ENCODE data around the gene ZDHHC18. TPM values are rescaled to one million over a fixed set of nuclear protein-coding genes. Genes with fewer than 3 reads are reported as not detected.

Gene ZDHHC18
- total RNA-seq, 4 donors from 2014 or later: 14.1 to 28.4 (median 18.8) TPM

DNA sequence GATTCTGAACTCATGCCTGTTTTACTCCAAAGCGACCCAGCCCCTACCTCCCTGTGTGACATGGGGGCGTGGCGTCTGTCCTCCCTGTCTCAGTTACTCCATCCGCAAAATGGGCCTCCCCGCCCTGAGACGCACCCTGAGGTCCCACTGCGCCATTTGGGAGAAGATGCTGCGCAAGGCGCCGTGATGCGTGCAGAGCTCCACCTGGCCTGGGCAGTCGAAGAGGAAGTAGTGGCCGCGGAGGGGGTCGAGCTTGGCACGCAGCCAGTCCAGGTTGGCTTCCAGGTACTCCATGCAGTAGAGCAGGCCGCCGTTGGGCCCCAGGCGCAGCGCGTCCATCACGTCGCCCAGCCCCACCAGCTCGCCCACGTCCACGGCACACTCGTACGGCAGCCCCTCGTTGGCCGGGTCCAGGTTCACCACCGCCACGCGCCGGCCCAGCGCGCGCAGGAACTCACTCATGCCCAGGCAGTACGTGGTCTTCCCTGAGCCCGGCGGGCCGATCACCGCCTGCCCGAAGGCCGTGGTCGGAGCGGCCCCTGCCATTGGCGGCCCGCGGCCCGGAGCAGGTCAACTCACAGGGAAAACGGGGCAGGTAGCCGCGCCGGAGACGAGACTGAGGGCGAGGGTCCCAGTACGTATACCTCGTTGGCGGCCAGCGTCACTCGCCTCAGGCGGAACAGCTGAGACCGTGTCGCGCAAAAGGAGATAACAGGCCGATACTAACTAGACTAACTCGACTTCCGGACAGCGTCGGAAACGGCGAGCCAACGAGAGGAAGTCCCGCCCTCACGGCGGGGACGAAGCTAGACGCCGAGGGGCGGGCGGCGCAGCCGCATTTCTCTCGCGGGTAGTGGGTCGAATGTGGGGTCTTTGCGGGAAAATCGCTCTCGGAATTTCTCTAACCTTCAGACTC is 63.3 kb downstream of the ZDHHC18 start, which contains the start of gene GPN2:
Gene GPN2, minus strand, starts transcription at position 733 of the 916 bp plus-strand sequence. Its CDS starts 187 bp downstream, at position 546.
- peak within 1 kb of the TSS; percentile 72 for H3K4me3 ChIP-seq (ENCODE audit: low read depth, poor library complexity, severe bottlenecking)
- 1% methylated on average over 37 to 66 of the region's 89 CpGs for WGBS, 2 donors
- intact Hi-C loops (cut with DNase I; ENCODE audit: low total_unique reads): loop anchor here (5.0 kb wide), 1 partner anchor 93 kb away; no protein-coding TSS in a partner anchor
- peak; percentile 73 to 94 for DNase-seq (ENCODE audit: low spot score in 2 of 2)
- TF ChIP-seq, protein P1, sequence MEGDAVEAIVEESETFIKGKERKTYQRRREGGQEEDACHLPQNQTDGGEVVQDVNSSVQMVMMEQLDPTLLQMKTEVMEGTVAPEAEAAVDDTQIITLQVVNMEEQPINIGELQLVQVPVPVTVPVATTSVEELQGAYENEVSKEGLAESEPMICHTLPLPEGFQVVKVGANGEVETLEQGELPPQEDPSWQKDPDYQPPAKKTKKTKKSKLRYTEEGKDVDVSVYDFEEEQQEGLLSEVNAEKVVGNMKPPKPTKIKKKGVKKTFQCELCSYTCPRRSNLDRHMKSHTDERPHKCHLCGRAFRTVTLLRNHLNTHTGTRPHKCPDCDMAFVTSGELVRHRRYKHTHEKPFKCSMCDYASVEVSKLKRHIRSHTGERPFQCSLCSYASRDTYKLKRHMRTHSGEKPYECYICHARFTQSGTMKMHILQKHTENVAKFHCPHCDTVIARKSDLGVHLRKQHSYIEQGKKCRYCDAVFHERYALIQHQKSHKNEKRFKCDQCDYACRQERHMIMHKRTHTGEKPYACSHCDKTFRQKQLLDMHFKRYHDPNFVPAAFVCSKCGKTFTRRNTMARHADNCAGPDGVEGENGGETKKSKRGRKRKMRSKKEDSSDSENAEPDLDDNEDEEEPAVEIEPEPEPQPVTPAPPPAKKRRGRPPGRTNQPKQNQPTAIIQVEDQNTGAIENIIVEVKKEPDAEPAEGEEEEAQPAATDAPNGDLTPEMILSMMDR (IDR thresholded peaks at IDR 0.05): no peak
- no peak for TF ChIP-seq POLR2A (IDR thresholded peaks at IDR 0.05)

DNA sequence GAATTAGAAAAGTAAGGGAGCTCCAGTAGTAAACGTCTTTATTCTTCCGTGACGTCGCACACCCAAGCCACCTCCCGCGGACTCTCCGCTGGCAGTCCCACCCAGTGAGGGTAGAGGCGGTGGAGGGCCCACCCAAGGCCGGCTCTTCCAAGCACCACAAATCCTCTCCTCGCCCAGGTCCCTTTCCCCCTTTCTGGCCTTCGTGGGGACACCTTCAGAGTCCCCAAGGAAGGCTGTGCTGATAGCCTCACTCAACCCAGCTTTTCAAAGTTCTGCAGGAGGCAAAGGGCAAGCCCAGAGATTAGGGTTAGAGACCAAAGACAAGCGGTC is 63.9 kb downstream of the ZDHHC18 start:
- intact Hi-C loops (cut with DNase I; ENCODE audit: low total_unique reads): no loop called here
- no peak for DNase-seq (ENCODE audit: low spot score in 2 of 2)
- 2 to 3% methylated on average over 12 of the region's 12 CpGs for WGBS, 2 donors
- TF ChIP-seq, protein P1 (IDR thresholded peaks at IDR 0.05): no peak
- no peak for TF ChIP-seq POLR2A (IDR thresholded peaks at IDR 0.05)
- peak overlapping the region; percentile 72 for H3K4me3 ChIP-seq (ENCODE audit: low read depth, poor library complexity, severe bottlenecking)

DNA sequence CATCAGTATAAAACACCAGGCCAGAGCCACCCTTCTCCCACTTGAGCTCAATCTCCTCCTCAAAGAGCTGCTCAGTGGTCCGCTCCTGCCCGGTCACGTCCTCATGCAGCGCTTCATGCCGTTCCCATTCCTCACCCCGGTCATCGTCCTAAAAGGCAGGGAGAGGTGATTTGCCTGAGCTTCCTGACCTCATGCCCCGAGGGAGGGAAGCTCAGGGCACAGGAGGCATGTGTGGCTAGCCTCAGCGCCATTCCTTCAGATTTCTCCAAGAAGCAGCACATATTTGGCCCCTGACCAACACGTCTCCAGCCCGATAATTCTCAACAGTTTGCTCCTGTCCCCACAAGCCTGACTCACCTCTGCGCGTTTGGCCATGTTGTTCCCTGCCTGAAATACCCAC is 67.8 kb downstream of the ZDHHC18 start:
- 88 to 89% methylated on average over 13 of the region's 13 CpGs for WGBS, 2 donors
- DNase-seq (ENCODE audit: low spot score in 2 of 2): no peak
- intact Hi-C loops (cut with DNase I; ENCODE audit: low total_unique reads): no loop called here
- H3K4me3 ChIP-seq (ENCODE audit: low read depth, poor library complexity, severe bottlenecking): no peak overlapping the region
- TF ChIP-seq POLR2A (IDR thresholded peaks at IDR 0.05): no peak
- TF ChIP-seq, protein P1 (IDR thresholded peaks at IDR 0.05): no peak

DNA sequence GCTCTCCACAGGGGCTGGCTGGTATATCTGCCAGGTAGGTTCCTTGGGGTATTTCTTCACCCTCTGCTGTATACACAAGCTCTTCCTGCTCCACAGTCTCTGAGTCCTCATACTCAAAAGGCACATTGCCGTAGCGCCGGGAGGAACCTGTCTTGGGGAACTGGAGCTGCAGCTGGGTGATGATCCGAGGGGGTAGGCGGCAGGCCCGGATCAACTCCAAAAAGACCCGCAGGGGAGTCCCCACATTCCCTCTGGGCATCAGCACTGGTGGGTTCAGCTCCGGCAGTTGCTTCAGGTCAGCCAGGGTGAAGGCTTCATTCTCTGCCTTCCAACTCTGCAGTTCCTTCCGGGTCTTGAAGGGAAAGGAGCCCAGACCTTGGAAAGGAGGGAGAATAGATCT is 70.9 kb downstream of the ZDHHC18 start:
- TF ChIP-seq, protein P1 (IDR thresholded peaks at IDR 0.05): no peak
- H3K4me3 ChIP-seq (ENCODE audit: low read depth, poor library complexity, severe bottlenecking): no peak overlapping the region
- no peak for DNase-seq (ENCODE audit: low spot score in 2 of 2)
- WGBS, 2 donors: 91 to 96% methylated on average over 9 of the region's 9 CpGs
- intact Hi-C loops (cut with DNase I; ENCODE audit: low total_unique reads): no loop called here

DNA sequence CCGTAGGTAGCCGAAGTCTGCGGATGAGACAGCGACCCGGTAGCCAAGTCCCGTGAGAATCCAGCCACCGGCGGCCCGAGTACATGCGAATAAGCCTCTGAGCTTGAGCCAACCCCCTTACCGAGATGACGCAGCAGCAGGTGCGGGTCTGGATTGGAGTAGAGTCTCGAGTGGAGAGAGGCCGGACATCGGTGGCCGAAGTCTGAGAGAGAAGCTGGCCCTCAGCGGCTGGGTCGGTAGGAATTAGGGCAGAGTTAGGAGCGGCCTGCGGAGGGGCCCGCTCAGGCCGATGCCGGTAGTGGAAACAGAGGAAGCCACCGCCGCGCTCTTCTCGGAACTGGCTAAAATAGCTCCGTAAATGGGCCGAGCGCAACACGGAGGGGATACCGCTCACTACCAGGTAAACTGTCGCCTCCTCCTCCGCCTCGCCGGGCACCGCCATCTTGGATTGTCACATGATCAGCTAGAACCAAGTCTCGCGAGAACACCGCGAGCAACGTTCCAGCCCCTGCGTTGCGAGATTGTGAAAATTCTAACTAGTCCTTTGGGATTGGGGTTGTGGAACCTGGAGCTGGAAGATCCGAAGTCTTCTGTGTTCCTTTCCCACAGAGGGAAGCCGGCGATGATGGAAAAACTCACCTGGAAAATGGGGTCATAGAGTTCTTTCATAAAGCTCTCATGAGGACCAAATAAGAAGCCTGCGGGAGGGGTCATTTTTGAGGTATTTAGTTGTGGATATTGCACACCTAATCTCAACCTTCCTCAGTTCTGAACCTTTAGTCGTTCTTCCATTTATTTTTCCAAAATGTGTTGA is 73.7 kb downstream of the ZDHHC18 start, which contains the start of gene GPATCH3:
Gene GPATCH3, minus strand, starts transcription at position 467 of the 814 bp plus-strand sequence. Its CDS starts 25 bp downstream, at position 442.
- no peak for TF ChIP-seq POLR2A (IDR thresholded peaks at IDR 0.05)
- TF ChIP-seq, protein P1 (IDR thresholded peaks at IDR 0.05): no peak
- intact Hi-C loops (cut with DNase I; ENCODE audit: low total_unique reads): no loop called here
- DNase-seq (ENCODE audit: low spot score in 2 of 2): peak; percentile 91 to 98
- peak within 1 kb of the TSS; percentile 99 for H3K4me3 ChIP-seq (ENCODE audit: low read depth, poor library complexity, severe bottlenecking)
- WGBS, 2 donors: 0 to 1% methylated on average over 45 to 50 of the region's 50 CpGs

Data from lower leg skin (tissue), 4 donors.